ENCODE measurements around the gene ZNF142. TPM values are rescaled to one million over a fixed set of nuclear protein-coding genes. Genes with fewer than 3 reads are reported as not detected.

The ZNF142 gene
- total and polyA plus RNA-seq, 4 donors = 10.8 to 25.8 (median 19.2) TPM

GRCh38 chr2:218631837-218632236 is 27.6 kb downstream of the ZNF142 start:
- Histone ChIP-seq H3K4me1 (ENCODE audit: control insufficient read depth, insufficient read depth, low read length) (no peaks in the 10 kb centered on the region), H3K36me3 (ENCODE audit: control insufficient read depth, insufficient read depth, low read length) (peaks cover 24% of the 10 kb centered on the region), H3K9me3 (ENCODE audit: control insufficient read depth, insufficient read depth, low read length) (no peaks in the 10 kb centered on the region)

GRCh38 chr2:218627939-218628338 is 31.5 kb downstream of the ZNF142 start:
- Histone ChIP-seq H3K4me3 (ENCODE audit: low read depth, low read length) (no peak overlapping the region), H3K36me3 (ENCODE audit: control insufficient read depth, insufficient read depth, low read length) (peaks cover 3% of the 10 kb centered on the region), H3K27ac (ENCODE audit: low read depth, low read length) (no peak overlapping the region), H3K4me1 (ENCODE audit: control insufficient read depth, insufficient read depth, low read length) (no peaks in the 10 kb centered on the region), H3K9me3 (ENCODE audit: control insufficient read depth, insufficient read depth, low read length) (no peaks in the 10 kb centered on the region), H3K27me3 (ENCODE audit: control insufficient read depth, insufficient read depth, low read length) (no peaks in the 10 kb centered on the region)
- 90% methylated on average over 4 of the region's 4 CpGs for WGBS (ENCODE audit: insufficient coverage)
- DNase-seq (ENCODE audit: low read depth in 4 of 6, low spot score in 6 of 6) = no peak

More at GRCh38 chr2:218631837-218632236, 27.6 kb downstream of the ZNF142 start:
- no peak overlapping the region for H3K27ac ChIP-seq (ENCODE audit: low read depth, low read length)
- H3K27me3 ChIP-seq (ENCODE audit: control insufficient read depth, insufficient read depth, low read length) = no peaks in the 10 kb centered on the region
- H3K4me3 ChIP-seq (ENCODE audit: low read depth, low read length) = no peak overlapping the region
- DNase-seq (ENCODE audit: low read depth in 4 of 6, low spot score in 6 of 6) = no peak
- WGBS (ENCODE audit: insufficient coverage) = 92% methylated on average over 1 of the region's 4 CpGs

GRCh38 chr2:218626369-218626768 is 33.1 kb downstream of the ZNF142 start:
- no peak overlapping the region for H3K27ac ChIP-seq (ENCODE audit: low read depth, low read length)
- no peaks in the 10 kb centered on the region for H3K36me3 ChIP-seq (ENCODE audit: control insufficient read depth, insufficient read depth, low read length)
- WGBS (ENCODE audit: insufficient coverage) = 97% methylated on average over 3 of the region's 4 CpGs
- H3K4me3 ChIP-seq (ENCODE audit: low read depth, low read length) = no peak overlapping the region
- H3K27me3 ChIP-seq (ENCODE audit: control insufficient read depth, insufficient read depth, low read length) = no peaks in the 10 kb centered on the region
- DNase-seq (ENCODE audit: low read depth in 4 of 6, low spot score in 6 of 6) = no peak
- H3K9me3 ChIP-seq (ENCODE audit: control insufficient read depth, insufficient read depth, low read length) = no peaks in the 10 kb centered on the region
- H3K4me1 ChIP-seq (ENCODE audit: control insufficient read depth, insufficient read depth, low read length) = no peaks in the 10 kb centered on the region

GRCh38 chr2:218623366-218623705 is 36.1 kb downstream of the ZNF142 start:
- Histone ChIP-seq H3K27ac (ENCODE audit: low read depth, low read length) (no peak overlapping the region), H3K4me3 (ENCODE audit: low read depth, low read length) (no peak overlapping the region), H3K4me1 (ENCODE audit: control insufficient read depth, insufficient read depth, low read length) (no peaks in the 10 kb centered on the region), H3K9me3 (ENCODE audit: control insufficient read depth, insufficient read depth, low read length) (no peaks in the 10 kb centered on the region), H3K36me3 (ENCODE audit: control insufficient read depth, insufficient read depth, low read length) (no peaks in the 10 kb centered on the region), H3K27me3 (ENCODE audit: control insufficient read depth, insufficient read depth, low read length) (no peaks in the 10 kb centered on the region)
- WGBS (ENCODE audit: insufficient coverage) = 100% methylated on average over 1 of the region's 3 CpGs
- no peak for DNase-seq (ENCODE audit: low read depth in 4 of 6, low spot score in 6 of 6)

- Histone ChIP-seq H3K27ac (ENCODE audit: low read depth, low read length) (no peak overlapping the region), H3K27me3 (ENCODE audit: control insufficient read depth, insufficient read depth, low read length) (no peaks in the 10 kb centered on the region), H3K4me3 (ENCODE audit: low read depth, low read length) (no peak overlapping the region), H3K4me1 (ENCODE audit: control insufficient read depth, insufficient read depth, low read length) (no peaks in the 10 kb centered on the region), H3K9me3 (ENCODE audit: control insufficient read depth, insufficient read depth, low read length) (no peaks in the 10 kb centered on the region), H3K36me3 (ENCODE audit: control insufficient read depth, insufficient read depth, low read length) (no peaks in the 10 kb centered on the region)
- DNase-seq (ENCODE audit: low read depth in 4 of 6, low spot score in 6 of 6) = peak in 2 of 6 donors; percentile 3 to 15
- 76% methylated on average over 5 of the region's 7 CpGs for WGBS (ENCODE audit: insufficient coverage)
These were observed 36.6 kb downstream of the ZNF142 start for GRCh38 chr2:218622606-218623365.

- 100% methylated on average over 1 of the region's 7 CpGs for WGBS (ENCODE audit: insufficient coverage)
- no peaks in the 10 kb centered on the region for H3K4me1 ChIP-seq (ENCODE audit: control insufficient read depth, insufficient read depth, low read length)
These were observed 38.4 kb downstream of the ZNF142 start for GRCh38 chr2:218621007-218621406.

GRCh38 chr2:218618102-218618860 is 41.1 kb downstream of the ZNF142 start:
- Histone ChIP-seq H3K27ac (ENCODE audit: low read depth, low read length) (no peak overlapping the region), H3K36me3 (ENCODE audit: control insufficient read depth, insufficient read depth, low read length) (no peaks in the 10 kb centered on the region), H3K27me3 (ENCODE audit: control insufficient read depth, insufficient read depth, low read length) (no peaks in the 10 kb centered on the region), H3K4me3 (ENCODE audit: low read depth, low read length) (no peak overlapping the region), H3K9me3 (ENCODE audit: control insufficient read depth, insufficient read depth, low read length) (no peaks in the 10 kb centered on the region), H3K4me1 (ENCODE audit: control insufficient read depth, insufficient read depth, low read length) (no peaks in the 10 kb centered on the region)
- peak in 1 of 6 donors; percentile 17 for DNase-seq (ENCODE audit: low read depth in 4 of 6, low spot score in 6 of 6)
- WGBS (ENCODE audit: insufficient coverage) = 88% methylated on average over 9 of the region's 9 CpGs

More at GRCh38 chr2:218621007-218621406, 38.4 kb downstream of the ZNF142 start:
- no peak for DNase-seq (ENCODE audit: low read depth in 4 of 6, low spot score in 6 of 6)
- H3K27me3 ChIP-seq (ENCODE audit: control insufficient read depth, insufficient read depth, low read length) = no peaks in the 10 kb centered on the region
- no peak overlapping the region for H3K27ac ChIP-seq (ENCODE audit: low read depth, low read length)
- H3K4me3 ChIP-seq (ENCODE audit: low read depth, low read length) = no peak overlapping the region
- H3K36me3 ChIP-seq (ENCODE audit: control insufficient read depth, insufficient read depth, low read length) = no peaks in the 10 kb centered on the region
- no peaks in the 10 kb centered on the region for H3K9me3 ChIP-seq (ENCODE audit: control insufficient read depth, insufficient read depth, low read length)

- Histone ChIP-seq H3K27ac (ENCODE audit: low read depth, low read length) (no peak overlapping the region), H3K9me3 (ENCODE audit: control insufficient read depth, insufficient read depth, low read length) (no peaks in the 10 kb centered on the region), H3K27me3 (ENCODE audit: control insufficient read depth, insufficient read depth, low read length) (no peaks in the 10 kb centered on the region), H3K36me3 (ENCODE audit: control insufficient read depth, insufficient read depth, low read length) (no peaks in the 10 kb centered on the region), H3K4me1 (ENCODE audit: control insufficient read depth, insufficient read depth, low read length) (no peaks in the 10 kb centered on the region), H3K4me3 (ENCODE audit: low read depth, low read length) (no peak overlapping the region)
- DNase-seq (ENCODE audit: low read depth in 4 of 6, low spot score in 6 of 6) = no peak
- 88% methylated on average over 6 of the region's 6 CpGs for WGBS (ENCODE audit: insufficient coverage)
These were observed 43.5 kb downstream of the ZNF142 start for GRCh38 chr2:218615868-218616315.

GRCh38 chr2:218607436-218608115 is 51.8 kb downstream of the ZNF142 start, which contains the start of gene PLCD4:
Gene PLCD4 (plus strand): TSS chr2:218607899. CDS start chr2:218615740, 7,841 bp downstream.
- WGBS (ENCODE audit: insufficient coverage) = 7% methylated on average over 5 of the region's 8 CpGs
- H3K36me3 ChIP-seq (ENCODE audit: control insufficient read depth, insufficient read depth, low read length) = no peaks in the 10 kb centered on the region
- no peaks in the 10 kb centered on the region for H3K9me3 ChIP-seq (ENCODE audit: control insufficient read depth, insufficient read depth, low read length)
- H3K4me1 ChIP-seq (ENCODE audit: control insufficient read depth, insufficient read depth, low read length) = peaks cover 11% of the 10 kb centered on the region
- peak within 1 kb of the TSS; percentile 54 for H3K27ac ChIP-seq (ENCODE audit: low read depth, low read length)
- H3K4me3 ChIP-seq (ENCODE audit: low read depth, low read length) = peak within 1 kb of the TSS; percentile 29
- no peaks in the 10 kb centered on the region for H3K27me3 ChIP-seq (ENCODE audit: control insufficient read depth, insufficient read depth, low read length)
- DNase-seq (ENCODE audit: low read depth in 4 of 6, low spot score in 6 of 6) = peak in 3 of 6 donors; percentile 9 to 63 (median 34)
